Activated CD4-positive, alpha-beta T cell treated with anti-CD3 and anti-CD28 coated beads for 36 hours (primary cell): ENCODE measurements around the gene SLC34A1. TPM values are rescaled to one million over a fixed set of nuclear protein-coding genes. Genes with fewer than 3 reads are reported as not detected.
A peak's percentile ranks its signal among the peaks of the same experiment; 100 is the strongest.
"Not testable (repeated sequence)": the region's sequence is repeated elsewhere in the genome, so short reads cannot be mapped to it uniquely, and the experiment has no call there.

Experiments used
- ATAC-seq: fragments of 200-7000 bp; cut with Tn5 transposase; one replicate; pipeline ENCODE4 v1.10.0; 2021; ENCODE audit warnings: mild to moderate bottlenecking, moderate library complexity
- CTCF ChIA-PET: fragments of 350-600 bp; sonication (Branson Sonifier 250); formaldehyde crosslinking; loops from one replicate; lab custom pipeline; 2021; ENCODE audit warnings: antibody characterized with exemption; lab: Charles Lee
- POLR2A ChIA-PET: fragments of 350-600 bp; sonication (Branson Sonifier 250); formaldehyde crosslinking; loops from one replicate; lab custom pipeline; 2021; ENCODE audit warnings: antibody characterized with exemption, inconsistent platforms; lab: Charles Lee
- DNase-seq: peaks from one replicate; pipeline ENCODE4 v3.0.0-alpha.2; 2020
- H3K27ac Mint-ChIP-seq: one replicate; pipeline ENCODE4 v1.8.0; 2021; ENCODE audit warnings: mixed read lengths
- H3K27me3 Mint-ChIP-seq: one replicate; pipeline ENCODE4 v1.8.0; 2021; ENCODE audit warnings: mixed read lengths
- H3K36me3 Mint-ChIP-seq: one replicate; pipeline ENCODE4 v1.8.0; 2021; ENCODE audit warnings: low read depth, mixed read lengths
- H3K4me1 Mint-ChIP-seq: one replicate; pipeline ENCODE4 v1.8.0; 2021; ENCODE audit warnings: mixed read lengths
- H3K4me3 Mint-ChIP-seq: one replicate; pipeline ENCODE4 v1.8.0; 2021; ENCODE audit warnings: mild to moderate bottlenecking, moderate library complexity, mixed read lengths
- H3K9me3 Mint-ChIP-seq: one replicate; pipeline ENCODE4 v1.8.0; 2021; ENCODE audit warnings: low read depth, mixed read lengths
- intact Hi-C, 2 experiments: fragments of 100-400 bp; cut with DNase I in 1 of 2; cut with micrococcal nuclease in 1 of 2; formaldehyde crosslinking; loops; one replicate each; pipeline versions ENCODE4 v1.14.2 to v1.15.1; 2022 to 2024; cut with DNase I, micrococcal nuclease
- total RNA-seq, 2 experiments: library from RNA; stranded (reverse); gene quantifications; one replicate each; pipeline ENCODE4 v1.2.3, GENCODE V29; 2021

Gene SLC34A1
- total RNA-seq, 2 experiments from 2014 or later: 0.14 TPM; not detected in 1

- H3K36me3 Mint-ChIP-seq: no peaks in the 10 kb centered on the region
- H3K9me3 Mint-ChIP-seq: no peaks in the 10 kb centered on the region
- H3K4me1 Mint-ChIP-seq: peaks cover 32% of the 10 kb centered on the region
- ATAC-seq: no peak
- no peak for DNase-seq
- no peak overlapping the region for H3K4me3 Mint-ChIP-seq
- intact Hi-C loops: no loop called here
- CTCF ChIA-PET: interaction anchor here (1.4 to 7.3 kb wide), 9 partner anchors 10 to 95 kb away, joined by 5 to 195 read pairs (median 55); partner anchors contain the start of genes GRK6, PRR7 and SLC34A1
- no peak overlapping the region for H3K27ac Mint-ChIP-seq
- POLR2A ChIA-PET: interaction anchor here (4.3 kb wide), 1 partner anchor 49 kb away, joined by 25 read pairs; no protein-coding TSS in a partner anchor
- peaks cover 14% of the 10 kb centered on the region for H3K27me3 Mint-ChIP-seq
Measured at GRCh38 chr5:177405805-177406204, 21.6 kb downstream of the SLC34A1 start.

DNA sequence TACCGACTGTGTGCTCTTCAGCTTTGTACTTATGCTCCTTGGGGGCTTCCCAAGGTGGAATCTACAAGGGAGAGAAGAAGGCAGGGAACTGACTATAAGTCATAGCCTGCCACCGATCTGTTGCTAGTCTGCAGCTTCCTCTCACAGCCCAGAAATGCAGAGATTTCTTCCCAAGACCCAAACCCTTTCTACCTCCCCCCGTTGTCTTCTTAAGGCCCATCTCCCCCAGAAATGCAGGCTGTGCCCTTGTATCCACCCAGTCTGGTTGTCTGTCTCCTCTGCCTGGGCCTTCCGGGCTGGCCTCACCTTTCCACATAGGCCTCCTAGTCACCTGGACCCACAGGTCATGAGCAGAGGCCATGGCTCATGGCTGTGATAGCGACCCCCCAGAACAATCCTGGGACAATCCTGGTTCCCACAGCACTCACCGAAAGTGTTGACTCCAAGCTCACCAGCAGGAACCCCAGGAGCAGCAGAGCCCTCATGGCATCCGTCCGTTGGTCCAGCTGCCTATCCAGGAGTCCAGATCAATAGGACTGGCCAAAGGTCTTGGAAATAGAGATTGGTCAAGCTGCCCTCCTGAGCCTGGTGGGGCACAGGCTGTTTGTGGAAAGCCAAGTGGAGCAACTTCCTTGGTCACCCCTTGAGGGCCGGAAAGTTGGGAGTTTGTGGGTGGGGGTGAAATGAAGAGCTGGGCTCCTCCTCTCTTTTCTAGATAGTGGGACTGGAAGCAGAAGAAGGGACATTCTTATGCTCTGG lies 25.0 kb downstream of the SLC34A1 start, which contains the start of gene F12:
F12 (minus strand) TSS at position 522 of the 759 bp plus-strand sequence; CDS start at position 485, 37 bp downstream.
- ChIA-PET CTCF (interaction anchor here (0.8 to 4.2 kb wide), 7 partner anchors 17 to 91 kb away, joined by 3 to 25 read pairs (median 6); no protein-coding TSS in a partner anchor), POLR2A (no interaction called here)
- Mint-ChIP-seq H3K27me3 (no peaks in the 10 kb centered on the region), H3K4me3 (no peak within 1 kb of the TSS), H3K4me1 (peaks cover 35% of the 10 kb centered on the region), H3K27ac (no peak within 1 kb of the TSS), H3K9me3 (no peaks in the 10 kb centered on the region), H3K36me3 (no peaks in the 10 kb centered on the region)
- DNase-seq (no peak), ATAC-seq (no peak)
- intact Hi-C loops: no loop called here

GRCh38 chr5:177410575-177410974 lies 26.3 kb downstream of the SLC34A1 start:
- ATAC-seq (peak; percentile 7), DNase-seq (no peak)
- Mint-ChIP-seq H3K9me3 (no peaks in the 10 kb centered on the region), H3K27me3 (no peaks in the 10 kb centered on the region), H3K27ac (no peak overlapping the region), H3K4me3 (no peak overlapping the region), H3K36me3 (no peaks in the 10 kb centered on the region), H3K4me1 (peaks cover 31% of the 10 kb centered on the region)
- ChIA-PET CTCF (interaction anchor here (0.7 to 4.2 kb wide), 4 partner anchors 8 to 47 kb away, joined by 3 to 25 read pairs (median 4); no protein-coding TSS in a partner anchor), POLR2A (interaction anchor here (0.6 kb wide), 1 partner anchor 411 kb away, joined by 3 read pairs; no protein-coding TSS in a partner anchor)
- intact Hi-C loops: no loop called here

GRCh38 chr5:177412603-177413233 lies 28.5 kb downstream of the SLC34A1 start:
- peak; percentile 80 for ATAC-seq
- intact Hi-C loops: no loop called here
- Mint-ChIP-seq H3K27me3 (no peaks in the 10 kb centered on the region), H3K9me3 (no peaks in the 10 kb centered on the region), H3K4me3 (no peak overlapping the region), H3K27ac (peak overlapping the region; percentile 55), H3K4me1 (peaks cover 36% of the 10 kb centered on the region), H3K36me3 (no peaks in the 10 kb centered on the region)
- DNase-seq: peak; percentile 33
- CTCF ChIA-PET: interaction anchor here (0.9 to 7.3 kb wide), 3 partner anchors 9 to 30 kb away, joined by 3 to 55 read pairs (median 21); no protein-coding TSS in a partner anchor
- POLR2A ChIA-PET: interaction anchor here (0.5 to 1.3 kb wide), 2 partner anchors 19 to 33 kb away, joined by 3 read pairs; no protein-coding TSS in a partner anchor

GRCh38 chr5:177414481-177414880 lies 30.2 kb downstream of the SLC34A1 start:
- no peak for DNase-seq
- Mint-ChIP-seq H3K27me3 (no peaks in the 10 kb centered on the region), H3K4me1 (peaks cover 36% of the 10 kb centered on the region), H3K27ac (no peak overlapping the region), H3K4me3 (no peak overlapping the region), H3K36me3 (no peaks in the 10 kb centered on the region), H3K9me3 (no peaks in the 10 kb centered on the region)
- intact Hi-C loops: no loop called here
- no peak for ATAC-seq
- CTCF ChIA-PET: interaction anchor here (0.9 to 7.3 kb wide), 8 partner anchors 9 to 43 kb away, joined by 3 to 55 read pairs (median 8); partner anchors contain the start of gene GRK6
- POLR2A ChIA-PET: interaction anchor here (1.2 kb wide), 1 partner anchor 11 kb away, joined by 6 read pairs; no protein-coding TSS in a partner anchor

- ATAC-seq, H3K27ac Mint-ChIP-seq, H3K9me3 Mint-ChIP-seq, H3K4me3 Mint-ChIP-seq, H3K27me3 Mint-ChIP-seq, DNase-seq, intact Hi-C loops, H3K36me3 Mint-ChIP-seq: not testable (repeated sequence)
- ChIA-PET CTCF (interaction anchor here (0.7 to 7.3 kb wide), 4 partner anchors 13 to 138 kb away, joined by 3 to 55 read pairs (median 6); no protein-coding TSS in a partner anchor), POLR2A (interaction anchor here (0.8 kb wide), 1 partner anchor 15 kb away, joined by 3 read pairs; no protein-coding TSS in a partner anchor)
- H3K4me1 Mint-ChIP-seq: peaks cover 24% of the 10 kb centered on the region
Measured at GRCh38 chr5:177417081-177417480, 32.8 kb downstream of the SLC34A1 start.

- no peaks in the 10 kb centered on the region for H3K36me3 Mint-ChIP-seq
- POLR2A ChIA-PET: no interaction called here
Measured at GRCh38 chr5:177419046-177419445, 34.8 kb downstream of the SLC34A1 start.

GRCh38 chr5:177420472-177420871 lies 36.2 kb downstream of the SLC34A1 start:
- H3K36me3 Mint-ChIP-seq, DNase-seq, ATAC-seq, H3K27ac Mint-ChIP-seq, intact Hi-C loops, H3K4me3 Mint-ChIP-seq, H3K27me3 Mint-ChIP-seq, POLR2A ChIA-PET, H3K9me3 Mint-ChIP-seq: not testable (repeated sequence)
- CTCF ChIA-PET: interaction anchor here (9.8 kb wide), 1 partner anchor 17 kb away, joined by 81 read pairs; no protein-coding TSS in a partner anchor
- H3K4me1 Mint-ChIP-seq: peaks cover 11% of the 10 kb centered on the region

More at GRCh38 chr5:177419046-177419445, 34.8 kb downstream of the SLC34A1 start:
- no peak overlapping the region for H3K27ac Mint-ChIP-seq
- no peaks in the 10 kb centered on the region for H3K9me3 Mint-ChIP-seq
- ATAC-seq (no peak), DNase-seq (no peak)
- H3K4me1 Mint-ChIP-seq: peaks cover 10% of the 10 kb centered on the region
- CTCF ChIA-PET: interaction anchor here (7.3 kb wide), 1 partner anchor 15 kb away, joined by 55 read pairs; no protein-coding TSS in a partner anchor
- no peak overlapping the region for H3K4me3 Mint-ChIP-seq
- intact Hi-C loops: no loop called here
- H3K27me3 Mint-ChIP-seq: no peaks in the 10 kb centered on the region

GRCh38 chr5:177421062-177421798 lies 37.0 kb downstream of the SLC34A1 start:
- Mint-ChIP-seq H3K27ac (no peak overlapping the region), H3K36me3 (no peaks in the 10 kb centered on the region), H3K4me3 (no peak overlapping the region), H3K9me3 (no peaks in the 10 kb centered on the region), H3K4me1 (peaks cover 14% of the 10 kb centered on the region), H3K27me3 (no peaks in the 10 kb centered on the region)
- CTCF ChIA-PET: interaction anchor here (0.6 to 9.8 kb wide), 2 partner anchors 17 to 28 kb away, joined by 4 to 81 read pairs; no protein-coding TSS in a partner anchor
- POLR2A ChIA-PET: no interaction called here
- no peak for ATAC-seq
- DNase-seq: no peak
- intact Hi-C loops: no loop called here

DNA sequence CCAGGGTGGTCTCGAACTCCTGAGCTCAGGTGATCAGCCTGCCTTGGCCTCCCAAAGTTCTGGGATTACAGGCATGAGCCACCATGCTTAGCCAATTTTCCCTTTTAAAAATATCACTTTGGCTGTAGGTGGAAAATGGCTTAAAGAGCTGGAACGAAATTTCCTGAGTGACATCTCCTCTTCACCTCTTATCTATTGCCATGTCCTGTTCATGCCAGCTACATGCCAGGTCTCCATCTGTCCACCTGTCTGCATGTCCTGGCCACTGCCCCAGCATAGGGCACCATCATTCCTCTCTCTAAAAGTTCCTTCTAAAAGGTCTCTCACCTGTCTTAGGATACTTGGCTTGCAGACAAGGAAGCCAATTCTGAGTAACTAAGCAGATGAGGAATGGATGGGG lies 39.4 kb downstream of the SLC34A1 start:
- no peaks in the 10 kb centered on the region for H3K27me3 Mint-ChIP-seq
- intact Hi-C loops: no loop called here
- no peak for DNase-seq
- ChIA-PET POLR2A (interaction anchor here (1.6 kb wide), 1 partner anchor 8 kb away, joined by 4 read pairs; no protein-coding TSS in a partner anchor), CTCF (interaction anchor here (1.2 to 12.6 kb wide), 5 partner anchors 10 to 74 kb away, joined by 3 to 131 read pairs (median 10); partner anchors contain the start of gene PDLIM7)
- no peak overlapping the region for H3K27ac Mint-ChIP-seq
- no peaks in the 10 kb centered on the region for H3K9me3 Mint-ChIP-seq
- H3K4me1 Mint-ChIP-seq: peaks cover 13% of the 10 kb centered on the region
- peaks cover 16% of the 10 kb centered on the region for H3K36me3 Mint-ChIP-seq
- no peak overlapping the region for H3K4me3 Mint-ChIP-seq
- no peak for ATAC-seq
